ENCODE measurements around the gene AGFG1.

- TF ChIP-seq CTCF (conservative IDR thresholded peaks at IDR 0.05; ENCODE audit: low read depth, low read length) = no peak
- TF ChIP-seq EZH2 (IDR thresholded peaks at IDR 0.05; ENCODE audit: borderline replicate concordance, low read depth, low read length, poor library complexity, severe bottlenecking) = no peak
Measured at GRCh38 chr2:227430639-227431038, 41.3 kb upstream of the AGFG1 start.

Measured in A673 (cell line).